ENCODE data around the gene ANKIB1.

DNA sequence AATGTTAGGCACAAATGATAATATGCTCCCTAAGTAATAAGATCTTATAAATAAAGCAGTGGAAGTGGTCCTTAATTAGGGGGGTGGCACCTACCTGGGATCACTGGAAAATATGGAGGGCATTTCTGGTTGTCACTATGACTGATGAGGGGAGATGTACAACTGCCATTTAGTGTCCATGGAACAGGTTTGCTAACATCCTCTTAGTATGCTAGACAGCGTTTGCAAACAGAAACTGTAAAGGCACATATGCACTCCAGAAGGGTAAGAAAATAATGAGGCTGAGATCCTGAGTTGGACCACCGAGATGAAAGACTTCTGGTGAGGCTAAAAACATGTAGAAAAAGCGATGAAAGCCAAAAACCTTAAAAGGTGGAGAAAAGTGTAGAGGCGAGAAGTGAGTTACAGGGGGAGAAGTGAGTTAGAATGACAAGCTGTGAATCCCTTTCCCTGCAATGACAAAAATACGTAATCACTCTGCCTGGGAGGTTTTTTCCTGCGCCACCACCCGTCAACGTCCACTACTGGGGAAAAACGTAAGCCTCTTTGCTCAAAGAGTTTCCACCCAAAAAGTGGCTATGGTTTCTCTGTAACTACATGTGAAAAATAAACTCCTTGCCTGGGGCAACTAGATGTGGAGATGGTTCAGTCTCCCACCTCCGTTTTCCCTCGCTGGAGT lies 827 bp upstream of the ANKIB1 start:
- TF ChIP-seq, protein P1, sequence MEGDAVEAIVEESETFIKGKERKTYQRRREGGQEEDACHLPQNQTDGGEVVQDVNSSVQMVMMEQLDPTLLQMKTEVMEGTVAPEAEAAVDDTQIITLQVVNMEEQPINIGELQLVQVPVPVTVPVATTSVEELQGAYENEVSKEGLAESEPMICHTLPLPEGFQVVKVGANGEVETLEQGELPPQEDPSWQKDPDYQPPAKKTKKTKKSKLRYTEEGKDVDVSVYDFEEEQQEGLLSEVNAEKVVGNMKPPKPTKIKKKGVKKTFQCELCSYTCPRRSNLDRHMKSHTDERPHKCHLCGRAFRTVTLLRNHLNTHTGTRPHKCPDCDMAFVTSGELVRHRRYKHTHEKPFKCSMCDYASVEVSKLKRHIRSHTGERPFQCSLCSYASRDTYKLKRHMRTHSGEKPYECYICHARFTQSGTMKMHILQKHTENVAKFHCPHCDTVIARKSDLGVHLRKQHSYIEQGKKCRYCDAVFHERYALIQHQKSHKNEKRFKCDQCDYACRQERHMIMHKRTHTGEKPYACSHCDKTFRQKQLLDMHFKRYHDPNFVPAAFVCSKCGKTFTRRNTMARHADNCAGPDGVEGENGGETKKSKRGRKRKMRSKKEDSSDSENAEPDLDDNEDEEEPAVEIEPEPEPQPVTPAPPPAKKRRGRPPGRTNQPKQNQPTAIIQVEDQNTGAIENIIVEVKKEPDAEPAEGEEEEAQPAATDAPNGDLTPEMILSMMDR (IDR thresholded peaks at IDR 0.05): no peak
- no peak for TF ChIP-seq POLR2A (IDR thresholded peaks at IDR 0.05)
